ENCODE data around the gene SLC25A19.
"Not testable (repeated sequence)": the region's sequence is repeated elsewhere in the genome, so short reads cannot be mapped to it uniquely, and the experiment has no call there.

The SLC25A19 gene

DNA sequence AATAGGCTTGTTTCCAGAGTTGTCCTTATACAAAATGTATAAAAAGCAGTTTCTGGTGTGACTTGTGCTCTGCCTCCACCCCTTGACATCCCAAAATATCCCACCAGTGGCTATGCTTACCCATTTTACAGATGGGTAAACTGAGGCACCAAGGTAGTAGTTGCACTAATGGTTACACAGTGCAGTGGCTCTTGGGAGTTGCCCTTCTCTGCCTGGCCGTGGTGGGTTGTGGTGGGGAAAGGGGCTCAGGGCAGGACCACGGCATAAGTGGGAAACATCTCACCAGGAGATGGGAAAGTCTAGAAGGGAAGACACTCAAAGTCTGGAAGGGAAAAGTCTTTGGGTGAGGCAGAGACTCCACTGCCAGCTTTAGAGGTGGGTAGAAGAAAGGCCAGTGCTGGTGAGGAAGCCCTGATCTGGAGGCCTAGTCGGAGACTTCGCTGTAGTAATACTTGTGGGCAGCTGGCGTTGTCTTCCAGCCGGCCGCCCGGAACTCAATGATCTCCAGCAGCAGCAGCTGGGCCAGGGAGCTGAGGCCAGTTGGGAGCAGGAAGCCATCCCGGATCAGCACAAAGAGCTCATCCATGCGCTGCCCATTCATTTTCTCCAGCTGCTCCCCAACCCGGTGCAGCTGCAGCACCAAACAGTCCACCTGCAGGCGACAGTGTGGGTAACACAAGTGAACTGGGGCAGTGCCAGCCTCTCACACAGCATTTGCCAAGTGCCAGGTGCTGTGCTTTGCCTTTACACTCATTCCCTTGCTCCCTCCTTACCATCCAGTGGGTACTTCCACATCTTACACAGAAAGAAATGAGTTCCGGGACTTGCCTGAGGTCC lies 22.7 kb downstream of the SLC25A19 start:
- DNase-seq: no peak

GRCh38 chr17:75265614-75266315 lies 23.5 kb downstream of the SLC25A19 start:
- no peak for DNase-seq

DNA sequence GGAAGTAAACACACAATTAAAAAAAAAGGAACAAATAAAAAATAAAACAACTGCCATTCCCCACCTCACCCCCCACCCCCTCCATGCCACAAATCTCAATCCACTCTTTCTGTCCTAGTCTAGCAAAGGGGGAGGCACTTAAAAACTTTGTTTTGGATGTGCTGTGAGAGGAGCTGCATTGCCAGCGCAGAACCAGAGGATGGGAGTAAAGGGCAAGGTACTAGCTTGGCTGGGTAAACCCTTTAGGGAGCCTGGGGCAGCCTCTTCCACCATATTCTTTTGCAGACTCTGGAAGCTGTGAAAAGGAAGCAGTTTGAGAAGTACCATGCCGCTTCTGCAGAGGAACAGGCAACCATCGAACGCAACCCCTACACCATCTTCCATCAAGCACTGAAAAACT lies 26.2 kb downstream of the SLC25A19 start:
- DNase-seq: no peak

- no peak for DNase-seq
Observed at GRCh38 chr17:75262112-75262606, 27.1 kb downstream of the SLC25A19 start.

DNA sequence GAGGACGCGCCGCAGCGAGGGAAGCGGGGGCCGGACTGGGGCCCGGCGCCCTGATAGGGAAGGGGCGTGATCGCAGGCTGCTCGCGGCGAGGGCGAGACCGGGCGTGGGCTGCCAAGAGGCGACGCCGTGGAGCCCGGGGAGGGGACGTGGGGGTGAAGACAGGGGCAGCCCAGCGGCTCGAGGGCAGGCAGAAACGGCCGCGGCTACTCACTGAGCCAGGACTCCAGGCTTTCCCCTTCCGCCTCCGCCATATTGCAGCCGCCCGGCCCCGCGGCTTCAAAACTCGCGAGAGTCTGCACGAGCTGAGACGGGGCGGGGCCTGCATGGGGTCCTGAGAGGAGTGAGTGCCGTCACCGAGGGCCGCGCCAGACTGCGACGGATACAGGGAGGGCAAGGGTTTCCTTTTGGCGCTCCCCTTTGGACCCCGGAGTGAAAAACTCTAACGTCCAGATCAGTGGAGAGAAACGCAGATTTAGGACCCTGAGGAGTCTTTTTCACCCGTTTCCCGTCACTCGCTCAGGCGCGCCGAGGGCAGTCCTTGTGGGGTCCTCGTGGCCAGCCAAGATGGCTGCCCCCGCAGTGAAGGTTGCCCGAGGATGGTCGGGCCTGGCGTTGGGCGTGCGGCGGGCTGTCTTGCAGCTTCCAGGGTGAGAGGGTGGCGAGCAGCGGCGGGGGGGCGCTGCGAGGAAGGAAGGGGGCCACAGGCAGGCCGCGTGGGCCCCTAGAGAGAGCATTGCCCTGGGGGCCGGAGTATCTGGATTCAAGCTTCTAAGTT lies 27.7 kb downstream of the SLC25A19 start, which contains the start of the genes GGA3 and MRPS7:
GGA3 (minus strand) TSS at position 271 of the 776 bp plus-strand sequence; CDS start at position 252, 19 bp downstream.
MRPS7 (plus strand) TSS at position 544 of the 776 bp plus-strand sequence; CDS start at position 566, 22 bp downstream.
- peak; percentile 93 for DNase-seq

DNA sequence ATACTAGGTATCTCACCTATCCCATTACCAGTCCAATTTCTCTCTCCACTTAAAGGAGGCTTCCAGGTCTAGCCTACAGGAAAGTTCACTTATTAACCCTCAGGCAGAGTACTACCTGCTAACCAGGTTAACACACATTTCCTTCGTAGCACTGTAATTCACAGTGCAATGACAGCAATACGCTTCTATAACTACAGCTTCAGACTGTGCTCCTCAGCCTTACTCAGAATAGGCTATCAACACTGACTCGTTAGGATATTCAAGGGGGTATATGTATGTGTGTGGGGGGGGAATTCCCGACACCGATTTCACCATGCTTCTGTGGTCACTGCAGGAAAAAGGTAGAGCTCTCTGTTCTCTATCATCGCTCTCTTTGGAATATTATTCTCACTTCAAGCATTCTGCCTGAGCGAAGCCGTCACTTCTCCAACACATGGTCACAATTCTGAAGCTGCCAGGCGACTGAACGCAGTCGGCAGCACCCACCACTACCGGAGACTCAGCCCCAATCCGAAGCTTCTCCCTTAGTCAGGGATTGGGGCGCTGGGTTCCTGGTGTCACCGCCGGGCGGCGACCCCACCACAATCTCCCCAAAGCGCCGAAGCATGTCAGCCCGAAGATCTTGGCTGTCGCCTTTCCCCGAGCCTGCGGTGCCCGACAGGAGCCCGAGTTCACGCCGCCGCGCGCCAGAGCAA lies 28.4 kb downstream of the SLC25A19 start:
- DNase-seq: no peak

DNA sequence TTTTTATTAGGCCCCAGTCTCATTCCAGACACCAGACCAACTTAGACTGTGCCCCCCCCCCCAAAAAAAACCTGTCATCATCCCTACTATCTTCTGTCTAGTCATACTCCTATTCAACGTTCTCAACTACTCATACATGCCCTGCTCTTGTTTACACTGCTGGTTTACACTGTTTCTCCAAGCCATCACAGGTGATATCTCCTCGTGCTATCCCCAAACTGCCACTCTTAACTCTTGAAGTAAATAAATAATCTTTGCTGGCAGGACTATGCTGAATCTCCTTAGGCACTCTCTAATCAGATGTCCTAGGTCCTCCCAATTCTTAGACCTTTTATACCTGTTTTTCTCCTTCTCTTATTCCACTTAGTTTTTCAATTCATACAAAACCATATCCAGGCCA lies 32.0 kb downstream of the SLC25A19 start:
- not testable (repeated sequence) for DNase-seq

- not testable (repeated sequence) for DNase-seq
Observed at GRCh38 chr17:75255954-75256698, 33.1 kb downstream of the SLC25A19 start.

DNA sequence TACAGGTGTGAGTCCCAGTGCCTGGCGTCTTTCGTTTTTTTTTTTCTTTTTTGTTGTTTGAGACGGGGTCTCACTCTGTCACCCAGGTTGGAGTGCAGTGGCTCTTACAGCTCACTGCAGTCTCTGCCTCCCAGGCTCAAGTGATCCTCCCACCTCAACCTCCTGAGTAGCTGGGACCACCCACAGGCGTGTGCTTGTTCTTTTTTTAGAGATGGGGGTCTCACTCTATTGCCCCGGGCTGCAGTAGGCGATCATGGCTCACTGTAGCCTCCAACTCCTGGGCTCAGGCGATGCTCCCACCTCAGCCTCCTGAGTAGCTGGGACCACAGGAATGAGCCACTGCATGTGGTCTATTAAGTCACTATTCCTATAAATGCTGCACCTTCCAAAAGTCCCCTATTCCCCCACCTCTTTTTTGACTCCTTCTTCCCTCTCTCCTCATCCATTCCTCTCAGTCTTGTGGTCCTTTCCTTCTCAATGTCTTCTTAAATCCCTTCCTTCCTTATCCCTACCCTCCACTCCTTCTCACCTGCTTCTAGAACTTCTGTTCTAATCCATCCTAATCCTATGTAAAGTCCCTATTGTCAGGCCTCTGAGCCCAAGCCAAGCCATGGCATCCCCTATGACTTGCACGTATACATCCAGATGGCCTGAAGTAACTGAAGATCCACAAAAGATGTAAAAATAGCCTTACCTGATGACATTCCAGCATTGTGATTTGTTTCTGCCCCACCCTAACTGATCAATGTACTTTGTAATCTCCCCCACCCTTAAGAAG lies 37.0 kb downstream of the SLC25A19 start:
- DNase-seq: no peak

- no peak for DNase-seq
Observed at GRCh38 chr17:75250009-75250471, 39.2 kb downstream of the SLC25A19 start.

GRCh38 chr17:75249564-75249963 lies 39.7 kb downstream of the SLC25A19 start:
- no peak for DNase-seq

GRCh38 chr17:75246404-75246803 lies 42.8 kb downstream of the SLC25A19 start:
- DNase-seq: no peak

GRCh38 chr17:75245011-75245410 lies 44.2 kb downstream of the SLC25A19 start:
- DNase-seq: no peak

DNA sequence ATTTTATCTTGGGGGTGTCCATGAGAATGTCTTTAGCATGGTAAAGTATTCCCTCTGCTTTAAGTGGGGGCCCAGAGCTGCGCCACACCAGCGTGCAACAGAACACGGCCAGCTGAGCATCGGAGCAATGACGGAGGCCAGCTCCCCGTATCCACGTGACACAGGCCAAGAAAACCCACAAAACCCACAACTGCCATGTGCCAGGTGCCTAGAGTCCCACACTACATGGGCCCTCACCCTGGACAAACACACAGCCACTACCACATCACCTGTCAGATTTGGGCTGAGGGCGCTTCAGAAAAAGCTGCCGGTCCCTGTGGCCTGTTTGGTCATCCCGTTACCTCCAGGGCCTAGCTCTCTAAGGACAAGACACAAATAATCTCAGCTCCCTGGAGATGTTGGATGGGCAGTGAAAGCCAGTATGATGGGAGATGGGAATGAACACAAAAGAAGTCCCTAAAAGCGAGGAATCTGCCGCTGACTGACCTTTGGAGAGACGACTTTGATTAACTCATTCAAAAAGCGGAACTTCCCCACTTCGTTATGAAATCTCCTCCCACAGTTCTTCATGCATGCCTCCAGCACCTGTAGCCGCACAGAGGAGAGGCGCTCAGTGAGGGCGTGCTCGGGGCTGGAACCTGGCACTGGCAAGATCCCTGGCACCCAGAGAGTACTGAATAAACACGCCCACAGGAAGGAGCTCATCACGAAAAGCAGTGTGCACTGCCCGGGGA lies 44.9 kb downstream of the SLC25A19 start:
- no peak for DNase-seq

DNA sequence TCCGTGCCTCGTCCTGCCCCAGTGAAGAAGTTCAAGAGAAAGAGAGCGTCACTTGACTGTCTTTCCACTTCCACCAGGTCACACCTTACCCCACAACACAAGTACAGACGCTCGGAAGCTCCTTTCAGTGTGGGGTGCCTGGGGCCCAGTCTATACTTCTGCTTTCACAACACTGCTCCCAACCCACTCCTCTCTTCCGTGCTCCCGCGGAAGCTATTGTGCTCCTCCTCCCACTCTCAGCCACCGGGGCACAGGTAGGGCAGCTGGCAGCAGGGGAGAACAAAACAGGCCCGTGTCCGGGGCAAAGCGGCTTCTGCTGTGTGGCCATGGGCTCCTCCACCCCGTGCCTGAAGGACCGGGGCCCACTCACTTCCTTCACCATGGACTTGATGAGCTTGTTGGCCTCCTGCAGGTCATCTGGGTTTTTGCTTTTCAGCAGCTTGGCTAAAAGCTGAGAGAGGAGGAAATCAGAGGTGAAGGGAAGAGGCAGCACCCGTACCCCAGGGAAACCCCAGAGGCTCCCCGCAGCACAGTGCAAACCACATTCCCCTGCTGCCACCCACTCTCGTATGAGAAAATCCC lies 46.7 kb downstream of the SLC25A19 start:
- no peak for DNase-seq

DNA sequence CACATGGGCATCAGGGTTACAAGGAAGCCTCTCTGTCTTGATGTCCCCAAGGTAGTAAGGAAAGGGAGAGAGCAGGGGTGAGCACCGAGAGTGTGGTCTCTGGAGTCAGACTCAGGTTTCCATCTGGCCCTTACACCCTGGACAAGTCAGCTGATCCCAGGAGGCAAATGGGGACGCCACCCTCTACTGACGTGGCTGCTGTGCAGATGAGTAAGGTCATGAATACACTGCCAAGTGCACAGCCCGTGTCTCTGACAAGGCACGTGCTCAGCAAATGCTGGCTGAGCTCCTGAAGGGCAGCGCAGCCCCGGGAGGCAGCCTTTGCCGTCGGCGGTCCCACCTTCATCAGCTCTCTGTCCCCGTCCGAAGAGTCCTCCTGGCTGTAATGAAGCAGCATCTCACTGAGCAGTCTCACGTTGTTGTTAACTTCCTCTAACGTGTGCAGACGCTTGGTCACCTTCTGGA lies 47.2 kb downstream of the SLC25A19 start:
- DNase-seq: no peak

GRCh38 chr17:75241502-75241901 lies 47.7 kb downstream of the SLC25A19 start:
- no peak for DNase-seq

GRCh38 chr17:75241143-75241430 lies 48.1 kb downstream of the SLC25A19 start:
- DNase-seq: no peak

GRCh38 chr17:75240394-75241142 lies 48.7 kb downstream of the SLC25A19 start:
- DNase-seq: peak; percentile 12

Data from KG1 (cell line).